B cell (primary cell): ENCODE data around the gene TBC1D22A. TPM values are rescaled to one million over a fixed set of nuclear protein-coding genes. Genes with fewer than 3 reads are reported as not detected.

Experiments used
- ATAC-seq: fragments of 200-7000 bp; cut with Tn5 transposase; one replicate; pipeline ENCODE4 v1.10.0; 2021; ENCODE audit warnings: low read depth, mild to moderate bottlenecking, moderate number of reproducible peaks, moderate library complexity
- CTCF ChIA-PET: fragments of 350-600 bp; sonication (Branson Sonifier 250); formaldehyde crosslinking; loops from one replicate; lab custom pipeline; 2021; ENCODE audit warnings: antibody characterized with exemption, inconsistent platforms; lab: Charles Lee
- POLR2A ChIA-PET: fragments of 350-600 bp; sonication (Branson Sonifier 250); formaldehyde crosslinking; loops from one replicate; lab custom pipeline; 2021; ENCODE audit warnings: antibody characterized with exemption; lab: Charles Lee
- DNase-seq: peaks from one replicate; pipeline ENCODE4 v3.0.0; 2013
- H2AFZ ChIP-seq: 2 replicates; pipeline ENCODE4 v1.6.1; 2012; ENCODE audit warnings: mild to moderate bottlenecking, low read depth, low read length; ENCODE audit not compliant: insufficient read depth, poor library complexity, severe bottlenecking
- H3K27ac ChIP-seq, 2 donors: 1 replicate in 1 of 2; 2 replicates in 1 of 2; pipeline ENCODE4 v1.5.1; 2012 to 2013; ENCODE audit warnings: low read length in 2 of 2, mild to moderate bottlenecking in 2 of 2, moderate library complexity in 1 of 2
- H3K27me3 ChIP-seq, 4 experiments: fragments of 200-600 bp in 1 of 4; sonication (generic) in 1 of 4; replicated peaks in 1 of 4; 1 replicate in 2 of 4; 2 replicates in 2 of 4; pipeline versions ENCODE4 v1.6.1 to v1.7.0; 2013 to 2016; ENCODE audit warnings: low read length in 3 of 4, mild to moderate bottlenecking in 2 of 4, mixed read lengths in 1 of 4, moderate library complexity in 1 of 4; ENCODE audit not compliant: insufficient read depth in 4 of 4, control insufficient read depth in 3 of 4; ENCODE audit errors: control extremely low read depth in 1 of 4
- H3K36me3 ChIP-seq, 2 experiments: replicated peaks in 1 of 2; 1 replicate in 1 of 2; 2 replicates in 1 of 2; pipeline versions ENCODE4 v1.6.1 to v1.7.1; 2013; ENCODE audit warnings: low read length in 1 of 2; ENCODE audit not compliant: insufficient read depth in 2 of 2, control insufficient read depth in 1 of 2; ENCODE audit errors: control extremely low read depth in 1 of 2, extremely low read depth in 1 of 2
- H3K4me1 ChIP-seq, 2 donors: fragments of 200-600 bp in 1 of 2; sonication (generic) in 1 of 2; 1 replicate in 1 of 2; 2 replicates in 1 of 2; pipeline versions ENCODE4 v1.5.1 to v1.6.1; 2013 to 2017; ENCODE audit warnings: low read length in 2 of 2; ENCODE audit not compliant: control insufficient read depth in 2 of 2, insufficient read depth in 2 of 2
- H3K4me2 ChIP-seq: replicated peaks from 2 replicates; pipeline ENCODE3; 2012; ENCODE audit warnings: mild to moderate bottlenecking, low read depth, low read length; ENCODE audit not compliant: poor library complexity, severe bottlenecking
- H3K4me3 ChIP-seq, 5 experiments: fragments of 200-600 bp in 1 of 5; sonication (generic) in 1 of 5; 1 replicate in 3 of 5; 2 replicates in 2 of 5; pipeline versions ENCODE4 v1.5.1 to v1.7.0; 2011 to 2016; ENCODE audit warnings: low read length in 4 of 5, mild to moderate bottlenecking in 4 of 5, low read depth in 2 of 5, control low read depth in 1 of 5, moderate library complexity in 1 of 5; ENCODE audit not compliant: insufficient read depth in 1 of 5; ENCODE audit errors: control extremely low read depth in 1 of 5, extremely low read depth in 1 of 5
- H3K79me2 ChIP-seq: fragments of 200-600 bp; sonication (generic); one replicate; pipeline ENCODE4 v1.6.0; 2016; ENCODE audit warnings: low read length; ENCODE audit not compliant: control insufficient read depth, insufficient read depth
- H3K9ac ChIP-seq: fragments of 200-600 bp; sonication (generic); 2 replicates; pipeline ENCODE4 v1.6.1; 2017; ENCODE audit warnings: mild to moderate bottlenecking, low read length, moderate library complexity
- H3K9me3 ChIP-seq, 3 donors: one replicate each; pipeline versions ENCODE4 v1.6.1 to v1.7.1; 2013; ENCODE audit warnings: low read length in 2 of 3; ENCODE audit not compliant: control insufficient read depth in 2 of 3, insufficient read depth in 1 of 3; ENCODE audit errors: control extremely low read depth in 1 of 3
- H4K20me1 ChIP-seq: 2 replicates; pipeline ENCODE4 v1.6.0; 2012; ENCODE audit warnings: mild to moderate bottlenecking, low read length; ENCODE audit not compliant: insufficient read depth, control insufficient read depth, poor library complexity, severe bottlenecking
- H3K27ac Mint-ChIP-seq: one replicate; pipeline ENCODE4 v1.8.0; 2021; ENCODE audit warnings: mixed read lengths
- H3K27me3 Mint-ChIP-seq: one replicate; pipeline ENCODE4 v1.8.0; 2021; ENCODE audit warnings: mixed read lengths
- H3K4me1 Mint-ChIP-seq: one replicate; pipeline ENCODE4 v1.8.0; 2021; ENCODE audit warnings: mixed read lengths
- H3K4me3 Mint-ChIP-seq: one replicate; pipeline ENCODE4 v1.8.0; 2021; ENCODE audit warnings: mixed read lengths
- H3K9me3 Mint-ChIP-seq: one replicate; pipeline ENCODE4 v1.8.0; 2022; ENCODE audit warnings: mixed read lengths; ENCODE audit not compliant: insufficient read depth
- EZH2 ChIP-seq: IDR thresholded peaks from 2 replicates; pipeline ENCODE4 v1.6.1; 2012; ENCODE audit warnings: borderline replicate concordance, low read depth, mild to moderate bottlenecking, moderate library complexity, low read length; ENCODE audit not compliant: insufficient read depth, poor library complexity, severe bottlenecking
- WGBS: methylation state at CpG from one replicate; pipeline ENCODE4 v1.1.5; 2013; ENCODE audit warnings: missing lambda C conversion rate; ENCODE audit not compliant: insufficient coverage; 5-methylcytosine and 5-hydroxymethylcytosine counted together
- intact Hi-C: fragments of 100-400 bp; cut with micrococcal nuclease; formaldehyde crosslinking; loops from one replicate; pipeline ENCODE4 v1.10.0; 2022
- polyA plus RNA-seq: library from polyadenylated mRNA; depleted of rRNA; stranded (reverse); fragments of >200 nt; gene quantifications from 2 replicates; pipeline ENCODE4 v1.2.3, GENCODE V29; 2012
- total RNA-seq, 2 donors: library from RNA; stranded (reverse); fragments of 120-200 nt in 1 of 2; gene quantifications; 1 replicate in 1 of 2; 2 replicates in 1 of 2; pipeline versions ENCODE4 v1.2.3 to v1.2.4, GENCODE V29; 2013 to 2022
- TF ChIP-seq, protein P1 (sequence below): fragments of 200-600 bp; IDR thresholded peaks from one replicate; pipeline ENCODE4 v1.8.0; 2022; ENCODE audit warnings: antibody characterized with exemption, mild to moderate bottlenecking

Gene TBC1D22A
- total and polyA plus RNA-seq, 2 donors (not counting 1 experiment from before 2014, with no cell fraction given), result 73.8 to 128 TPM

DNA sequence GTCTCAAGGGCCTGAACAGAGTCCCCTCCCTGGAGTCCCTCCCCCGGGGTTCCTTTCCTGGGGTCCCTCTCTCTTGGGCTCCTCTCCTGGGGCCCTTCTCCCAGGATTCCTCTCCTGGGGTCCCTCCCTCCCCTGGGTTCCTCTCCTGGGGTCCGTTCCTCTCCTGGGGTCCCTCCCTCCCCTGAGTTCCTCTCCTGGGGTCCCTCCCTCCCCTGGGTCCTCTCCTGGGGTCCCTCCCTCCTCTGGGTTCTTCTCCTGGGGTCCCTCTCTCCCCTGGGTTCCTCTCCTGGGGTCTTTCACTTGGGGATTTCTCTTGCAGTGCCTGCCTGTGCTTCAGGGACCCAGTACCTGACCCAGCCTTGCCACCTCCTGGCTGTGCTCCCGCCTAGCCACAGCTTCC is 386.1 kb downstream of the TBC1D22A start:
- no peak for TF ChIP-seq EZH2
- TF ChIP-seq, protein P1, sequence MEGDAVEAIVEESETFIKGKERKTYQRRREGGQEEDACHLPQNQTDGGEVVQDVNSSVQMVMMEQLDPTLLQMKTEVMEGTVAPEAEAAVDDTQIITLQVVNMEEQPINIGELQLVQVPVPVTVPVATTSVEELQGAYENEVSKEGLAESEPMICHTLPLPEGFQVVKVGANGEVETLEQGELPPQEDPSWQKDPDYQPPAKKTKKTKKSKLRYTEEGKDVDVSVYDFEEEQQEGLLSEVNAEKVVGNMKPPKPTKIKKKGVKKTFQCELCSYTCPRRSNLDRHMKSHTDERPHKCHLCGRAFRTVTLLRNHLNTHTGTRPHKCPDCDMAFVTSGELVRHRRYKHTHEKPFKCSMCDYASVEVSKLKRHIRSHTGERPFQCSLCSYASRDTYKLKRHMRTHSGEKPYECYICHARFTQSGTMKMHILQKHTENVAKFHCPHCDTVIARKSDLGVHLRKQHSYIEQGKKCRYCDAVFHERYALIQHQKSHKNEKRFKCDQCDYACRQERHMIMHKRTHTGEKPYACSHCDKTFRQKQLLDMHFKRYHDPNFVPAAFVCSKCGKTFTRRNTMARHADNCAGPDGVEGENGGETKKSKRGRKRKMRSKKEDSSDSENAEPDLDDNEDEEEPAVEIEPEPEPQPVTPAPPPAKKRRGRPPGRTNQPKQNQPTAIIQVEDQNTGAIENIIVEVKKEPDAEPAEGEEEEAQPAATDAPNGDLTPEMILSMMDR, result no peak

DNA sequence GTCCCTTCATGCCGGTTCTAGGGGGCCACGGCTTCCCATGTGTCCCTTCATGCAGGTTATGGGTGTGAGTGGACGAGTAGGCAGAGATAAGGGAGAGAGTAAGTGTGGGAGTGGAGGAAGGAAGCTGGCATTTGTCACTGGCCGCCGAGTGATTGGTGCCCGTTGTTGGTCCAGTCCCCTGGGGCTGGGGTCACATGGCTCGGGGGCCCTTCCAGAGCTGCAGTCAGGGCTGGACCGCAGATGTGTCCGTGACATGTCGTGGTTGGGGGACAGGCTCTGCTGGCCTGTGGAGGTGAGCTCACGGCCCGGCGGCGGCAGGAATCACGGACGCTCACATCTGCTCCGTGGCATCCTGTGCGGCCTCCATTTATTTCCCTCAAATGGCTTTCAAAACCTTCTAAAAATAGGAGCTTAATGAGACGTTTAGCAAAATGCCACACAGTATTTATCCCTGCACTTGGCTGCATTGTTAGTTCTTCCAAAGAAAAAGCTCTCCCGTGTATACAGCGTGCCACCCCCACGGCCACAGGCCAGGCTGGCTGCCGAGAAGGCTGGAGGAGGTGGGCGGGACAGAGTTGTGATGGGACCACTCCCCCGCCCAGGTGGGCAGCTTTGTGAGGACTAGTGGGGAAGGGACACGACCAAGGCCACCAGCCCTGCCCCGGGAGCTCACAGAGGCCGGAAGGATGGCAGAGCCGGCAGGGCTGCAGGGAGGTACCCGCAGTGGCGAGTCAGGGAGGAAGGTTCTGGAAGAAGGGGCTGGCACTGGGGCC is 386.7 kb downstream of the TBC1D22A start:
- Histone ChIP-seq H4K20me1 (peaks cover 97% of the 10 kb centered on the region), H3K27ac (no peak overlapping the region), H3K27me3 (no peaks in the 10 kb centered on the region), H3K79me2 (peaks cover 26% of the 10 kb centered on the region), H3K9ac (no peak overlapping the region), H3K9me3 (peaks cover 0 to 19% (median 0%) of the 10 kb centered on the region in 3 donors), H3K36me3 (peaks cover 0 to 24% of the 10 kb centered on the region in 2 experiments), H2AFZ (no peak overlapping the region), H3K4me3 (no peak overlapping the region), H3K4me1 (peaks cover 0 to 6% of the 10 kb centered on the region in 2 donors), H3K4me2 (no peak overlapping the region)
- no peaks in the 10 kb centered on the region for H3K27me3 Mint-ChIP-seq
- ChIA-PET POLR2A (no interaction called here), CTCF (no interaction called here)
- DNase-seq, result no peak
- intact Hi-C loops, result no loop called here
- H3K4me1 Mint-ChIP-seq, result no peaks in the 10 kb centered on the region
- H3K4me3 Mint-ChIP-seq, result no peak overlapping the region
- TF ChIP-seq, protein P1, result no peak
- TF ChIP-seq EZH2, result no peak
- 67% methylated on average over 31 of the region's 31 CpGs for WGBS
- ATAC-seq, result no peak
- no peak overlapping the region for H3K27ac Mint-ChIP-seq
- no peaks in the 10 kb centered on the region for H3K9me3 Mint-ChIP-seq

More for the DNA sequence above, 386.1 kb downstream of the TBC1D22A start:
- CTCF ChIA-PET, result no interaction called here
- POLR2A ChIA-PET, result no interaction called here
- H3K4me2 ChIP-seq, result no peak overlapping the region
- DNase-seq (no peak), ATAC-seq (no peak)
- H3K27ac ChIP-seq, result no peak overlapping the region
- H2AFZ ChIP-seq, result no peak overlapping the region
- Mint-ChIP-seq H3K9me3 (no peaks in the 10 kb centered on the region), H3K27me3 (no peaks in the 10 kb centered on the region), H3K4me3 (no peak overlapping the region), H3K4me1 (no peaks in the 10 kb centered on the region), H3K27ac (no peak overlapping the region)
- peaks cover 0 to 19% (median 0%) of the 10 kb centered on the region in 3 donors for H3K9me3 ChIP-seq
- peaks cover 27% of the 10 kb centered on the region for H3K79me2 ChIP-seq
- no peak overlapping the region for H3K9ac ChIP-seq
- intact Hi-C loops, result no loop called here
- 75% methylated on average over 2 of the region's 3 CpGs for WGBS
- H3K36me3 ChIP-seq, result peaks cover 0 to 29% of the 10 kb centered on the region in 2 experiments
- H3K27me3 ChIP-seq, result no peaks in the 10 kb centered on the region
- H3K4me1 ChIP-seq, result peaks cover 0 to 6% of the 10 kb centered on the region in 2 donors
- H4K20me1 ChIP-seq, result peaks cover 97% of the 10 kb centered on the region
- no peak overlapping the region for H3K4me3 ChIP-seq
